HCT116 (cell line): Measurements from ENCODE around the gene ZNF529. TPM values are rescaled to one million over a fixed set of nuclear protein-coding genes. Genes with fewer than 3 reads are reported as not detected.

Experiments
- ATAC-seq: fragments of 200-7000 bp; cut with Tn5 transposase; 2 replicates; pipeline ENCODE4 v1.9.1; 2020; ENCODE audit warnings: mild to moderate bottlenecking, moderate library complexity
- BruUV-seq: library from RNA; stranded (reverse); fragments of 400-500 nt; replicated peaks from 2 replicates; lab custom pipeline; 2021; lab: Mats Ljungman, UMichigan
- CTCF ChIA-PET: fragments of 300-600 bp; sonication (Branson Sonifier 250); formaldehyde crosslinking; loops from one replicate; lab custom pipeline; 2021; ENCODE audit warnings: antibody characterized with exemption; lab: Charles Lee
- POLR2A ChIA-PET: fragments of 300-600, 350-600 bp; sonication (Branson Sonifier 250); formaldehyde crosslinking; loops from one replicate; lab custom pipeline; 2021; ENCODE audit warnings: antibody characterized with exemption; lab: Charles Lee
- RAD21 ChIA-PET, 2 experiments: fragments of 300-600 bp; sonication (Branson Sonifier 250); formaldehyde crosslinking; loops; one replicate each; lab custom pipeline; 2023; ENCODE audit warnings: low total read pairs in 2 of 2; ENCODE audit not compliant: uncharacterized antibody in 2 of 2, unreplicated experiment in 2 of 2, low non-redundant PET in 1 of 2; lab: Charles Lee
- DNase-seq: peaks from one replicate; pipeline ENCODE4 v3.0.0-alpha.2; 2010; ENCODE audit warnings: low read depth, low spot score
- H2AFZ ChIP-seq: fragments of 200-600 bp; shearing (Covaris generic), sonication (generic); 2 replicates; pipeline ENCODE4 v1.6.1; 2017; ENCODE audit warnings: low read depth, mixed run types, mixed read lengths, antibody characterized with exemption, low read length; ENCODE audit not compliant: poor library complexity, severe bottlenecking
- H3K27ac ChIP-seq: 2 replicates; pipeline ENCODE4 v1.5.1; 2012; ENCODE audit warnings: low read depth, low read length
- H3K27me3 ChIP-seq: fragments of 200-600 bp; sonication (generic); 2 replicates; pipeline ENCODE4 v1.6.1; 2016; ENCODE audit warnings: mixed run types, low read length, mixed read lengths; ENCODE audit not compliant: insufficient read depth
- H3K36me3 ChIP-seq, 2 experiments: fragments of 200-500 bp in 1 of 2; fragments of 200-600 bp in 1 of 2; sonication (Bioruptor generic) in 1 of 2; sonication (generic) in 1 of 2; 2 replicates each; pipeline versions ENCODE4 v1.5.1 to v1.6.1; 2014 to 2016; ENCODE audit warnings: low read length in 2 of 2, inconsistent platforms in 1 of 2, mixed read lengths in 1 of 2, mixed run types in 1 of 2; ENCODE audit not compliant: insufficient read depth in 2 of 2, control insufficient read depth in 1 of 2
- H3K4me1 ChIP-seq, 2 experiments: fragments of 200-600 bp in 1 of 2; sonication (generic) in 1 of 2; 2 replicates each; pipeline versions ENCODE4 v1.5.1 to v1.6.1; 2012 to 2017; ENCODE audit warnings: low read length in 2 of 2, inconsistent platforms in 1 of 2, mild to moderate bottlenecking in 1 of 2, mixed read lengths in 1 of 2, mixed run types in 1 of 2, moderate library complexity in 1 of 2; ENCODE audit not compliant: insufficient read depth in 2 of 2, control insufficient read depth in 1 of 2
- H3K4me2 ChIP-seq: fragments of 200-600 bp; sonication (generic); 2 replicates; pipeline ENCODE4 v1.6.1; 2017; ENCODE audit warnings: mixed run types, low read length, mixed read lengths
- H3K4me3 ChIP-seq, 2 experiments: fragments of 200-600 bp in 1 of 2; sonication (generic) in 1 of 2; replicated peaks in 1 of 2; 2 replicates each; pipeline ENCODE4 v1.5.1; 2011 to 2016; ENCODE audit warnings: low read length in 2 of 2, control low read depth in 1 of 2, low read depth in 1 of 2, mild to moderate bottlenecking in 1 of 2, mixed read lengths in 1 of 2, mixed run types in 1 of 2
- H3K79me2 ChIP-seq: fragments of 200-600 bp; sonication (generic); 2 replicates; pipeline ENCODE4 v1.6.1; 2017; ENCODE audit warnings: mild to moderate bottlenecking, mixed run types, low read length, moderate library complexity, mixed read lengths; ENCODE audit not compliant: insufficient read depth
- H3K9ac ChIP-seq: fragments of 200-600 bp; sonication (generic); 2 replicates; pipeline ENCODE4 v1.6.1; 2016; ENCODE audit warnings: low read length, mixed read lengths
- H3K9me2 ChIP-seq: fragments of 200-600 bp; sonication (generic), shearing (Covaris generic); 2 replicates; pipeline ENCODE4 v1.6.1; 2017; ENCODE audit warnings: mixed run types, mild to moderate bottlenecking, moderate library complexity; ENCODE audit not compliant: insufficient read depth
- H3K9me3 ChIP-seq, 2 experiments: fragments of 200-500 bp in 1 of 2; fragments of 200-600 bp in 1 of 2; sonication (Bioruptor generic) in 1 of 2; sonication (generic) in 1 of 2; 2 replicates each; pipeline ENCODE4 v1.6.1; 2014 to 2017; ENCODE audit warnings: low read length in 2 of 2, mixed read lengths in 2 of 2, inconsistent platforms in 1 of 2, low read depth in 1 of 2, mild to moderate bottlenecking in 1 of 2, mixed run types in 1 of 2, moderate library complexity in 1 of 2; ENCODE audit not compliant: control insufficient read depth in 1 of 2, insufficient read depth in 1 of 2
- H4K20me1 ChIP-seq: fragments of 200-600 bp; sonication (generic), shearing (Covaris generic); 2 replicates; pipeline ENCODE4 v1.6.1; 2017; ENCODE audit warnings: mixed run types, mild to moderate bottlenecking, moderate library complexity; ENCODE audit not compliant: insufficient read depth
- CBX3 ChIP-seq: IDR thresholded peaks from 2 replicates; pipeline ENCODE4 v1.6.1; 2012; ENCODE audit warnings: low read depth
- CEBPB ChIP-seq: IDR thresholded peaks from 2 replicates; pipeline ENCODE4 v1.6.1; 2012; ENCODE audit warnings: low read depth
- EGR1 ChIP-seq: IDR thresholded peaks from 2 replicates; pipeline ENCODE4 v1.6.1; 2012; ENCODE audit warnings: low read depth
- ELF1 ChIP-seq: IDR thresholded peaks from 2 replicates; pipeline ENCODE4 v1.6.1; 2012; ENCODE audit warnings: low read depth, borderline replicate concordance
- POLR2A ChIP-seq: IDR thresholded peaks from 2 replicates; pipeline ENCODE4 v1.7.0; 2011; ENCODE audit warnings: borderline replicate concordance; ENCODE audit not compliant: insufficient read depth, insufficient read length; ENCODE audit errors: extremely low read depth
- POLR2AphosphoS5 ChIP-seq: IDR thresholded peaks from 2 replicates; pipeline ENCODE4 v1.6.1; 2011; ENCODE audit warnings: mild to moderate bottlenecking, low read depth, low read length, moderate library complexity
- SIN3A ChIP-seq: IDR thresholded peaks from 2 replicates; pipeline ENCODE4 v1.6.1; 2012; ENCODE audit warnings: low read depth
- SRF ChIP-seq: IDR thresholded peaks from 2 replicates; pipeline ENCODE4 v1.6.1; 2012; ENCODE audit warnings: low read depth
- TCF7L2 ChIP-seq: IDR thresholded peaks from 2 replicates; pipeline ENCODE4 v1.7.0; 2011; ENCODE audit warnings: borderline replicate concordance, inconsistent platforms; ENCODE audit not compliant: insufficient read depth, insufficient read length; ENCODE audit errors: extremely low read depth
- YY1 ChIP-seq: IDR thresholded peaks from 2 replicates; pipeline ENCODE4 v1.6.1; 2011; ENCODE audit warnings: low read length, low read depth, moderate library complexity, mild to moderate bottlenecking; ENCODE audit not compliant: insufficient replicate concordance; ENCODE audit errors: extremely low read depth
- intact Hi-C: fragments of 100-400 bp; cut with micrococcal nuclease; formaldehyde crosslinking; loops from 2 replicates; pipeline ENCODE4 v1.10.0; 2022
- total RNA-seq: library from RNA; stranded (reverse); gene quantifications from one replicate; pipeline ENCODE4 v1.2.1, GENCODE V29; 2021; ENCODE audit not compliant: unreplicated experiment
- TF ChIP-seq, protein P1 (sequence below): IDR thresholded peaks from 2 replicates; pipeline ENCODE4 v1.6.1; 2012
- TF ChIP-seq, protein P2 (sequence below): IDR thresholded peaks from 2 replicates; pipeline ENCODE4 v1.6.1; 2011; ENCODE audit warnings: mild to moderate bottlenecking, low read length, moderate library complexity; ENCODE audit not compliant: insufficient replicate concordance; ENCODE audit errors: extremely low read depth
- TF ChIP-seq, protein P3 (sequence below): IDR thresholded peaks from 2 replicates; pipeline ENCODE4 v1.6.1; 2012

ZNF529 gene
- total RNA-seq, 1 experiment from 2014 or later: 0.30 TPM

DNA sequence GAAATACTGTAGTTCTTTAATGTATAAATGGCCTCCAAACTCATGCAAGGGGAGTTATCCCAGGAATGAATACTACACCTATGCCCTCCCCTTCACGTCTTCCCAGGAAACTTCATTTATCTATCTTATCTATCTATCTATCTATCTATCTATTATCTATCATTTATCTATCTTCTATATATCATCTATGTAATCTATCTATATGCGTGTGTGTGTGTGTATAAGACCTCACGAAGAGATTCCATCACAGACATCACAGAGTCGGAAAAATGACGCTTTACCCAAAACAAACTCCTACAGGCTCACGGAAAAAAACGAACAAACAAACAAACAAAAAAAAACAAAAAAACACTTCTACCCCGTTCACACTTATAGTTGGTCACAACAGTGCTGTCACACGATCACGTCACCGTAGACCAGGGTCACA lies 486 bp downstream of the ZNF529 start:
- ChIA-PET RAD21 (no interaction called here), CTCF (no interaction called here), POLR2A (no interaction called here)
- H3K36me3 ChIP-seq: no peaks in the 10 kb centered on the region
- H4K20me1 ChIP-seq: no peaks in the 10 kb centered on the region
- H3K27me3 ChIP-seq: no peaks in the 10 kb centered on the region
- intact Hi-C loops: no loop called here
- BruUV-seq: no TSS peak
- TF ChIP-seq, protein P1, sequence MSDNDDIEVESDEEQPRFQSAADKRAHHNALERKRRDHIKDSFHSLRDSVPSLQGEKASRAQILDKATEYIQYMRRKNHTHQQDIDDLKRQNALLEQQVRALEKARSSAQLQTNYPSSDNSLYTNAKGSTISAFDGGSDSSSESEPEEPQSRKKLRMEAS: no peak
- no peak for TF ChIP-seq CEBPB
- TF ChIP-seq SRF: no peak
- TF ChIP-seq, protein P2, sequence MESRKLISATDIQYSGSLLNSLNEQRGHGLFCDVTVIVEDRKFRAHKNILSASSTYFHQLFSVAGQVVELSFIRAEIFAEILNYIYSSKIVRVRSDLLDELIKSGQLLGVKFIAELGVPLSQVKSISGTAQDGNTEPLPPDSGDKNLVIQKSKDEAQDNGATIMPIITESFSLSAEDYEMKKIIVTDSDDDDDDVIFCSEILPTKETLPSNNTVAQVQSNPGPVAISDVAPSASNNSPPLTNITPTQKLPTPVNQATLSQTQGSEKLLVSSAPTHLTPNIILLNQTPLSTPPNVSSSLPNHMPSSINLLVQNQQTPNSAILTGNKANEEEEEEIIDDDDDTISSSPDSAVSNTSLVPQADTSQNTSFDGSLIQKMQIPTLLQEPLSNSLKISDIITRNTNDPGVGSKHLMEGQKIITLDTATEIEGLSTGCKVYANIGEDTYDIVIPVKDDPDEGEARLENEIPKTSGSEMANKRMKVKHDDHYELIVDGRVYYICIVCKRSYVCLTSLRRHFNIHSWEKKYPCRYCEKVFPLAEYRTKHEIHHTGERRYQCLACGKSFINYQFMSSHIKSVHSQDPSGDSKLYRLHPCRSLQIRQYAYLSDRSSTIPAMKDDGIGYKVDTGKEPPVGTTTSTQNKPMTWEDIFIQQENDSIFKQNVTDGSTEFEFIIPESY: no peak
- no peak for TF ChIP-seq YY1
- TF ChIP-seq EGR1: no peak
- H3K9me3 ChIP-seq: peaks cover 15 to 17% of the 10 kb centered on the region in 2 experiments; a peak in 2 of 4 replicates
- no peaks in the 10 kb centered on the region for H3K4me1 ChIP-seq
- H3K4me2 ChIP-seq: no peak overlapping the region
- H3K79me2 ChIP-seq: no peaks in the 10 kb centered on the region
- H3K9me2 ChIP-seq: no peaks in the 10 kb centered on the region
- no peak overlapping the region for H3K4me3 ChIP-seq
- no peak for DNase-seq
- no peak for ATAC-seq
- no peak overlapping the region for H2AFZ ChIP-seq
- no peak overlapping the region for H3K27ac ChIP-seq
- H3K9ac ChIP-seq: no peak overlapping the region

DNA sequence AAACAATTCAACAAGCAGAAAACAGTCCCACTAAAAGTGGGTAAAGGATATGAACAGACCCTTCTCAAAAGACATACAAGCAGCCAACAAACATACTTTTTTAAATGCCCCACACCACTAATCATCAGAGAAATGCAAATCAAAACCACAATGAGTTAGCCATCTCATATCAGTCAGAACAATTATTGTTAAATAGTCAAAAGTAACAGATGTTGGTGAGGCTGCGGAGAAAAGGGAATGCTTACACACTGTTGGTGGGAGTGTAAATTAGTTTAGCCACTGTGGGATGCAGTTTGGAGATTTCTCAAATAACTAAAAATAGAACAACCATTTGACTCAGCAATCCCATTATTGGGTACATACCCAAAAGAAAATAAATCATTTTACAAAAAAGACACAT lies 8.7 kb downstream of the ZNF529 start:
- H3K4me1 ChIP-seq: no peaks in the 10 kb centered on the region
- no peak overlapping the region for H3K4me2 ChIP-seq
- no peak overlapping the region for H3K4me3 ChIP-seq
- TF ChIP-seq POLR2A: no peak
- no peak for TF ChIP-seq POLR2AphosphoS5
- TF ChIP-seq, protein P3, sequence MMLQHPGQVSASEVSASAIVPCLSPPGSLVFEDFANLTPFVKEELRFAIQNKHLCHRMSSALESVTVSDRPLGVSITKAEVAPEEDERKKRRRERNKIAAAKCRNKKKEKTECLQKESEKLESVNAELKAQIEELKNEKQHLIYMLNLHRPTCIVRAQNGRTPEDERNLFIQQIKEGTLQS: no peak
- TF ChIP-seq EGR1: no peak
- TF ChIP-seq CBX3: no peak
- TF ChIP-seq ELF1: no peak
- TF ChIP-seq SIN3A: no peak
- no peak for TF ChIP-seq TCF7L2
- no peak for DNase-seq
- H3K27me3 ChIP-seq: no peaks in the 10 kb centered on the region
- no peak overlapping the region for H3K9ac ChIP-seq
- CTCF ChIA-PET: no interaction called here
- H3K9me2 ChIP-seq: no peaks in the 10 kb centered on the region
- no peak overlapping the region for H2AFZ ChIP-seq
- H3K27ac ChIP-seq: no peak overlapping the region
- intact Hi-C loops: no loop called here
- H3K9me3 ChIP-seq: peaks cover 0 to 18% of the 10 kb centered on the region in 2 experiments; a peak in 2 of 4 replicates
- H4K20me1 ChIP-seq: no peaks in the 10 kb centered on the region
- H3K79me2 ChIP-seq: no peaks in the 10 kb centered on the region
- H3K36me3 ChIP-seq: no peaks in the 10 kb centered on the region
- POLR2A ChIA-PET: no interaction called here
- no TSS peak for BruUV-seq
- RAD21 ChIA-PET: no interaction called here
- ATAC-seq: no peak
